Type B pancreatic cell (in vitro differentiated cells): Measurements from ENCODE around the gene CTNNBIP1. TPM values are rescaled to one million over a fixed set of nuclear protein-coding genes. Genes with fewer than 3 reads are reported as not detected.
A peak's percentile ranks its signal among the peaks of the same experiment; 100 is the strongest.
"Not testable (repeated sequence)": the region's sequence is repeated elsewhere in the genome, so short reads cannot be mapped to it uniquely, and the experiment has no call there.

Experiments
- DNase-seq: peaks from one replicate; pipeline ENCODE4 v3.0.0; 2021; ENCODE audit warnings: mixed read lengths; ENCODE audit not compliant: unreplicated experiment; ENCODE audit errors: extremely low spot score
- H3K27ac Mint-ChIP-seq: 2 replicates; pipeline ENCODE4 v1.8.0; 2021; ENCODE audit warnings: mild to moderate bottlenecking, mixed read lengths
- H3K27me3 Mint-ChIP-seq: 2 replicates; pipeline ENCODE4 v1.8.0; 2021; ENCODE audit warnings: mixed read lengths
- H3K36me3 Mint-ChIP-seq: 2 replicates; pipeline ENCODE4 v1.8.0; 2021; ENCODE audit warnings: mixed read lengths
- H3K4me1 Mint-ChIP-seq: one replicate; pipeline ENCODE4 v1.8.0; 2021; ENCODE audit warnings: mixed read lengths; ENCODE audit not compliant: unreplicated experiment
- H3K4me3 Mint-ChIP-seq: 2 replicates; pipeline ENCODE4 v1.8.0; 2021; ENCODE audit warnings: mild to moderate bottlenecking, mixed read lengths
- H3K9me3 Mint-ChIP-seq: 2 replicates; pipeline ENCODE4 v1.8.0; 2021; ENCODE audit warnings: mixed read lengths
- CTCF ChIP-seq: fragments of 200-600 bp; sonication (generic); conservative IDR thresholded peaks from 2 replicates; pipeline ENCODE4 v1.5.0; 2021; ENCODE audit warnings: antibody characterized with exemption, mild to moderate bottlenecking
- total RNA-seq: library from RNA; stranded (reverse); gene quantifications from 2 replicates; pipeline ENCODE4 v1.2.1, GENCODE V29; 2021; ENCODE audit warnings: low replicate concordance

CTNNBIP1 gene
- total RNA-seq, 1 donor from 2014 or later = 54.1 TPM

GRCh38 chr1:9929431-9930385 lies 19.6 kb upstream of the CTNNBIP1 start:
- no peaks in the 10 kb centered on the region for H3K27me3 Mint-ChIP-seq
- DNase-seq = no peak
- peaks cover 23% of the 10 kb centered on the region for H3K4me1 Mint-ChIP-seq
- H3K9me3 Mint-ChIP-seq = no peaks in the 10 kb centered on the region
- H3K36me3 Mint-ChIP-seq = peaks cover 23% of the 10 kb centered on the region
- no peak for TF ChIP-seq CTCF
- H3K4me3 Mint-ChIP-seq = no peak overlapping the region
- H3K27ac Mint-ChIP-seq = peak overlapping the region; percentile 52

- no peak overlapping the region for H3K4me3 Mint-ChIP-seq
Measured at GRCh38 chr1:9927259-9927658, 17.2 kb upstream of the CTNNBIP1 start.

GRCh38 chr1:9922342-9922741 lies 12.3 kb upstream of the CTNNBIP1 start:
- DNase-seq = no peak
- H3K36me3 Mint-ChIP-seq = peaks cover 9% of the 10 kb centered on the region
- peak overlapping the region; percentile 41 for H3K4me3 Mint-ChIP-seq
- TF ChIP-seq CTCF = no peak
- no peaks in the 10 kb centered on the region for H3K9me3 Mint-ChIP-seq
- peaks cover 29% of the 10 kb centered on the region for H3K4me1 Mint-ChIP-seq
- no peaks in the 10 kb centered on the region for H3K27me3 Mint-ChIP-seq
- peak overlapping the region; percentile 70 for H3K27ac Mint-ChIP-seq

More at GRCh38 chr1:9927259-9927658, 17.2 kb upstream of the CTNNBIP1 start:
- Mint-ChIP-seq H3K27ac (no peak overlapping the region), H3K4me1 (peaks cover 31% of the 10 kb centered on the region), H3K36me3 (peaks cover 19% of the 10 kb centered on the region), H3K27me3 (no peaks in the 10 kb centered on the region), H3K9me3 (no peaks in the 10 kb centered on the region)
- no peak for DNase-seq
- TF ChIP-seq CTCF = no peak

- no peak for DNase-seq
Measured at GRCh38 chr1:9920606-9921005, 10.5 kb upstream of the CTNNBIP1 start.

GRCh38 chr1:9917901-9918300 lies 7.8 kb upstream of the CTNNBIP1 start:
- H3K4me1 Mint-ChIP-seq = peaks cover 29% of the 10 kb centered on the region
- H3K27ac Mint-ChIP-seq = no peak overlapping the region
- H3K27me3 Mint-ChIP-seq = no peaks in the 10 kb centered on the region
- DNase-seq = no peak
- TF ChIP-seq CTCF = no peak
- no peaks in the 10 kb centered on the region for H3K9me3 Mint-ChIP-seq
- no peaks in the 10 kb centered on the region for H3K36me3 Mint-ChIP-seq
- H3K4me3 Mint-ChIP-seq = no peak overlapping the region

More at GRCh38 chr1:9920606-9921005, 10.5 kb upstream of the CTNNBIP1 start:
- Mint-ChIP-seq H3K27ac (no peak overlapping the region), H3K4me1 (peaks cover 18% of the 10 kb centered on the region), H3K9me3 (no peaks in the 10 kb centered on the region), H3K4me3 (no peak overlapping the region), H3K36me3 (no peaks in the 10 kb centered on the region), H3K27me3 (no peaks in the 10 kb centered on the region)
- no peak for TF ChIP-seq CTCF

GRCh38 chr1:9917495-9917894 lies 7.4 kb upstream of the CTNNBIP1 start:
- H3K9me3 Mint-ChIP-seq = not testable (repeated sequence)

More at GRCh38 chr1:9917495-9917894, 7.4 kb upstream of the CTNNBIP1 start:
- H3K4me1 Mint-ChIP-seq = peaks cover 29% of the 10 kb centered on the region
- not testable (repeated sequence) for H3K4me3 Mint-ChIP-seq, H3K36me3 Mint-ChIP-seq, H3K27ac Mint-ChIP-seq, DNase-seq, H3K27me3 Mint-ChIP-seq
